ENCODE measurements around the gene FFAR1. TPM values are rescaled to one million over a fixed set of nuclear protein-coding genes. Genes with fewer than 3 reads are reported as not detected.

The FFAR1 gene
- total and polyA plus RNA-seq, 2 experiments from 2014 or later: not detected

DNA sequence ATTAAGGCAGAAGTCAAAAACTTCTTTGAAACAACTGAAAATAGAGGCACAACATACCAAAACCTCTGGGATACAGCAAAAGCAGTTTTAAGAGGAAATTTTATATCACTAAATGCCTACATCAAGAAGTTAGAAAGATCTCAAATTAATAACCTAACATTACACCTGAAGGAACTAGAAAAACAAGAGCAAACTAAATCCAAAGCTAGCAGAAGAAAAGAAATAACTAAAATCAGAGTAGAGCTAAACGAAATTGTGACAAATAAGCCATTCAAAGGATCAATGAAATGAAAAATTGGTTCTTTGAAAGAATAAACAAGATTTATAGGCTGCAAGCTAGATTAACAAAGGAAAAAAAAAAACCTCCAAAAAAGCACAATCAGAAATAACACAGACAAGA, 20.7 kb downstream of the FFAR1 start (continued):
- TF ChIP-seq, protein P1, sequence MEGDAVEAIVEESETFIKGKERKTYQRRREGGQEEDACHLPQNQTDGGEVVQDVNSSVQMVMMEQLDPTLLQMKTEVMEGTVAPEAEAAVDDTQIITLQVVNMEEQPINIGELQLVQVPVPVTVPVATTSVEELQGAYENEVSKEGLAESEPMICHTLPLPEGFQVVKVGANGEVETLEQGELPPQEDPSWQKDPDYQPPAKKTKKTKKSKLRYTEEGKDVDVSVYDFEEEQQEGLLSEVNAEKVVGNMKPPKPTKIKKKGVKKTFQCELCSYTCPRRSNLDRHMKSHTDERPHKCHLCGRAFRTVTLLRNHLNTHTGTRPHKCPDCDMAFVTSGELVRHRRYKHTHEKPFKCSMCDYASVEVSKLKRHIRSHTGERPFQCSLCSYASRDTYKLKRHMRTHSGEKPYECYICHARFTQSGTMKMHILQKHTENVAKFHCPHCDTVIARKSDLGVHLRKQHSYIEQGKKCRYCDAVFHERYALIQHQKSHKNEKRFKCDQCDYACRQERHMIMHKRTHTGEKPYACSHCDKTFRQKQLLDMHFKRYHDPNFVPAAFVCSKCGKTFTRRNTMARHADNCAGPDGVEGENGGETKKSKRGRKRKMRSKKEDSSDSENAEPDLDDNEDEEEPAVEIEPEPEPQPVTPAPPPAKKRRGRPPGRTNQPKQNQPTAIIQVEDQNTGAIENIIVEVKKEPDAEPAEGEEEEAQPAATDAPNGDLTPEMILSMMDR (conservative IDR thresholded peaks at IDR 0.05; ENCODE audit: low read depth in 2 of 2): no peak
- TF ChIP-seq JUNB (IDR thresholded peaks at IDR 0.05; ENCODE audit: unreplicated experiment) (no peak), EZH2 (IDR thresholded peaks at IDR 0.05; ENCODE audit: low read depth, unreplicated experiment) (no peak), ZNF114 (CRISPR knock-in tag; IDR thresholded peaks at IDR 0.05) (no peak), POLR2AphosphoS5 (IDR thresholded peaks at IDR 0.05; ENCODE audit: low read depth) (no peak), CREB1 (CRISPR knock-in tag; IDR thresholded peaks at IDR 0.05; ENCODE audit: low read depth) (no peak)
- TF ChIP-seq, protein P2, sequence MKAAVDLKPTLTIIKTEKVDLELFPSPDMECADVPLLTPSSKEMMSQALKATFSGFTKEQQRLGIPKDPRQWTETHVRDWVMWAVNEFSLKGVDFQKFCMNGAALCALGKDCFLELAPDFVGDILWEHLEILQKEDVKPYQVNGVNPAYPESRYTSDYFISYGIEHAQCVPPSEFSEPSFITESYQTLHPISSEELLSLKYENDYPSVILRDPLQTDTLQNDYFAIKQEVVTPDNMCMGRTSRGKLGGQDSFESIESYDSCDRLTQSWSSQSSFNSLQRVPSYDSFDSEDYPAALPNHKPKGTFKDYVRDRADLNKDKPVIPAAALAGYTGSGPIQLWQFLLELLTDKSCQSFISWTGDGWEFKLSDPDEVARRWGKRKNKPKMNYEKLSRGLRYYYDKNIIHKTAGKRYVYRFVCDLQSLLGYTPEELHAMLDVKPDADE (IDR thresholded peaks at IDR 0.05): no peak

DNA sequence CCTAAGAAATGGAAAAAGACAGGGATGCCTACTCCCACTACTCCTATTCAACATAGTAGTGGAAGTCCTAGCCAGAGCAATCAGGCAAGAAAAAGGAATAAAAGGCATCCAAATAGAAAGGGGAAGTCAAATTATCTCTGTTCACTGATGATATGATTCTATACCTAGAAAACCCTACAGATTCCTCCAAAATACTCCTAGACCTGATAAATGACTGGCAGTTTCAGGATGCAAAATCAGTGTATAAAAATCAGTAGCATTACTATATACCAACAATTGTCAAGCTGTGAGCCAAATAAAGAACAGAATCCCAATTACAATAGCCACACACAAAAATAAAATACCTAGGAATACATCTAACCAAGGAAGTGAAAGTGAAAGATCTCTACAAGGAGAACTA, 21.8 kb downstream of the FFAR1 start:
- peaks cover 2% of the 10 kb centered on the region for H3K27me3 Mint-ChIP-seq (ENCODE audit: insufficient read depth, low read depth, poor library complexity)
- Histone ChIP-seq H3K36me3 (ENCODE audit: insufficient read depth) (no peaks in the 10 kb centered on the region), H4K20me1 (replicated peaks; ENCODE audit: insufficient read depth) (no peaks in the 10 kb centered on the region), H3F3A (replicated peaks; ENCODE audit: low read depth) (no peaks in the 10 kb centered on the region), H2AFZ (no peak overlapping the region), H3K27me3 (ENCODE audit: insufficient read depth) (no peaks in the 10 kb centered on the region), H3K4me2 (no peak overlapping the region), H3K4me3 (no peak overlapping the region), H3K9me2 (ENCODE audit: insufficient read depth) (no peaks in the 10 kb centered on the region), H3K79me2 (replicated peaks; ENCODE audit: insufficient read depth) (no peaks in the 10 kb centered on the region), H3K4me1 (ENCODE audit: insufficient read depth) (no peaks in the 10 kb centered on the region), H3K27ac (ENCODE audit: low read depth) (no peak overlapping the region)
- DNase-seq (ENCODE audit: low spot score) (no peak), ATAC-seq (no peak)
- H3K4me3 Mint-ChIP-seq: no peak overlapping the region
- no peaks in the 10 kb centered on the region; the same call in 2 of the 3 replicates for H3K9me3 Mint-ChIP-seq
- H3K27ac Mint-ChIP-seq: no peak overlapping the region
- H3K4me1 Mint-ChIP-seq: no peaks in the 10 kb centered on the region
- no peaks in the 10 kb centered on the region for H3K36me3 Mint-ChIP-seq (ENCODE audit: low read depth)
- TF ChIP-seq POLR2AphosphoS5 (IDR thresholded peaks at IDR 0.05; ENCODE audit: low read depth): no peak
- TF ChIP-seq EZH2phosphoT487 (IDR thresholded peaks at IDR 0.05; ENCODE audit: unreplicated experiment): no peak
- TF ChIP-seq CREB1 (CRISPR knock-in tag; IDR thresholded peaks at IDR 0.05; ENCODE audit: low read depth): no peak
- TF ChIP-seq, protein P2 (IDR thresholded peaks at IDR 0.05): no peak
- no peak for TF ChIP-seq STAT1 (IDR thresholded peaks at IDR 0.05; ENCODE audit: unreplicated experiment)
- TF ChIP-seq, protein P1 (conservative IDR thresholded peaks at IDR 0.05; ENCODE audit: low read depth in 2 of 2): no peak
- TF ChIP-seq JUNB (IDR thresholded peaks at IDR 0.05; ENCODE audit: unreplicated experiment): no peak
- no peak for TF ChIP-seq NANOG (IDR thresholded peaks at IDR 0.05; ENCODE audit: borderline replicate concordance)
- TF ChIP-seq, protein P3, sequence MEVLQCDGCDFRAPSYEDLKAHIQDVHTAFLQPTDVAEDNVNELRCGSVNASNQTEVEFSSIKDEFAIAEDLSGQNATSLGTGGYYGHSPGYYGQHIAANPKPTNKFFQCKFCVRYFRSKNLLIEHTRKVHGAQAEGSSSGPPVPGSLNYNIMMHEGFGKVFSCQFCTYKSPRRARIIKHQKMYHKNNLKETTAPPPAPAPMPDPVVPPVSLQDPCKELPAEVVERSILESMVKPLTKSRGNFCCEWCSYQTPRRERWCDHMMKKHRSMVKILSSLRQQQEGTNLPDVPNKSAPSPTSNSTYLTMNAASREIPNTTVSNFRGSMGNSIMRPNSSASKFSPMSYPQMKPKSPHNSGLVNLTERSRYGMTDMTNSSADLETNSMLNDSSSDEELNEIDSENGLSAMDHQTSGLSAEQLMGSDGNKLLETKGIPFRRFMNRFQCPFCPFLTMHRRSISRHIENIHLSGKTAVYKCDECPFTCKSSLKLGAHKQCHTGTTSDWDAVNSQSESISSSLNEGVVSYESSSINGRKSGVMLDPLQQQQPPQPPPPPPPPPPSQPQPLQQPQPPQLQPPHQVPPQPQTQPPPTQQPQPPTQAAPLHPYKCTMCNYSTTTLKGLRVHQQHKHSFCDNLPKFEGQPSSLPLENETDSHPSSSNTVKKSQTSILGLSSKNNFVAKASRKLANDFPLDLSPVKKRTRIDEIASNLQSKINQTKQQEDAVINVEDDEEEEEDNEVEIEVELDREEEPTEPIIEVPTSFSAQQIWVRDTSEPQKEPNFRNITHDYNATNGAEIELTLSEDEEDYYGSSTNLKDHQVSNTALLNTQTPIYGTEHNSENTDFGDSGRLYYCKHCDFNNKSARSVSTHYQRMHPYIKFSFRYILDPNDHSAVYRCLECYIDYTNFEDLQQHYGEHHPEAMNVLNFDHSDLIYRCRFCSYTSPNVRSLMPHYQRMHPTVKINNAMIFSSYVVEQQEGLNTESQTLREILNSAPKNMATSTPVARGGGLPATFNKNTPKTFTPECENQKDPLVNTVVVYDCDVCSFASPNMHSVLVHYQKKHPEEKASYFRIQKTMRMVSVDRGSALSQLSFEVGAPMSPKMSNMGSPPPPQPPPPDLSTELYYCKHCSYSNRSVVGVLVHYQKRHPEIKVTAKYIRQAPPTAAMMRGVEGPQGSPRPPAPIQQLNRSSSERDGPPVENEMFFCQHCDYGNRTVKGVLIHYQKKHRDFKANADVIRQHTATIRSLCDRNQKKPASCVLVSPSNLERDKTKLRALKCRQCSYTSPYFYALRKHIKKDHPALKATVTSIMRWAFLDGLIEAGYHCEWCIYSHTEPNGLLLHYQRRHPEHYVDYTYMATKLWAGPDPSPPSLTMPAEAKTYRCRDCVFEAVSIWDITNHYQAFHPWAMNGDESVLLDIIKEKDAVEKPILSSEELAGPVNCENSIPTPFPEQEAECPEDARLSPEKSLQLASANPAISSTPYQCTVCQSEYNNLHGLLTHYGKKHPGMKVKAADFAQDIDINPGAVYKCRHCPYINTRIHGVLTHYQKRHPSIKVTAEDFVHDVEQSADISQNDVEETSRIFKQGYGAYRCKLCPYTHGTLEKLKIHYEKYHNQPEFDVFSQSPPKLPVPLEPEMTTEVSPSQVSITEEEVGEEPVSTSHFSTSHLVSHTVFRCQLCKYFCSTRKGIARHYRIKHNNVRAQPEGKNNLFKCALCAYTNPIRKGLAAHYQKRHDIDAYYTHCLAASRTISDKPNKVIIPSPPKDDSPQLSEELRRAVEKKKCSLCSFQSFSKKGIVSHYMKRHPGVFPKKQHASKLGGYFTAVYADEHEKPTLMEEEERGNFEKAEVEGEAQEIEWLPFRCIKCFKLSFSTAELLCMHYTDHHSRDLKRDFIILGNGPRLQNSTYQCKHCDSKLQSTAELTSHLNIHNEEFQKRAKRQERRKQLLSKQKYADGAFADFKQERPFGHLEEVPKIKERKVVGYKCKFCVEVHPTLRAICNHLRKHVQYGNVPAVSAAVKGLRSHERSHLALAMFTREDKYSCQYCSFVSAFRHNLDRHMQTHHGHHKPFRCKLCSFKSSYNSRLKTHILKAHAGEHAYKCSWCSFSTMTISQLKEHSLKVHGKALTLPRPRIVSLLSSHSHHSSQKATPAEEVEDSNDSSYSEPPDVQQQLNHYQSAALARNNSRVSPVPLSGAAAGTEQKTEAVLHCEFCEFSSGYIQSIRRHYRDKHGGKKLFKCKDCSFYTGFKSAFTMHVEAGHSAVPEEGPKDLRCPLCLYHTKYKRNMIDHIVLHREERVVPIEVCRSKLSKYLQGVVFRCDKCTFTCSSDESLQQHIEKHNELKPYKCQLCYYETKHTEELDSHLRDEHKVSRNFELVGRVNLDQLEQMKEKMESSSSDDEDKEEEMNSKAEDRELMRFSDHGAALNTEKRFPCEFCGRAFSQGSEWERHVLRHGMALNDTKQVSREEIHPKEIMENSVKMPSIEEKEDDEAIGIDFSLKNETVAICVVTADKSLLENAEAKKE (CRISPR knock-in tag; IDR thresholded peaks at IDR 0.05): no peak
- TF ChIP-seq ZNF331 (CRISPR knock-in tag; IDR thresholded peaks at IDR 0.05; ENCODE audit: low read depth): no peak
